KG1 (cell line): ENCODE results near the gene CFHR3.
"Not testable (repeated sequence)": the region's sequence is repeated elsewhere in the genome, so short reads cannot be mapped to it uniquely, and the experiment has no call there.

Source experiments
- DNase-seq: peaks from one replicate; lab custom pipeline; 2025; lab: John Stamatoyannopoulos, UW

Gene CFHR3

GRCh38 chr1:196774603-196775002 is at the start of gene CFHR3:
Gene CFHR3 (plus strand): TSS chr1:196774840. CDS start chr1:196774887, 47 bp downstream.
- no peak for DNase-seq

- no peak for DNase-seq
These were observed 42.1 kb upstream of the CFHR3 start for GRCh38 chr1:196732526-196732925.

GRCh38 chr1:196733091-196733970 is 41.3 kb upstream of the CFHR3 start:
- no peak for DNase-seq

DNA sequence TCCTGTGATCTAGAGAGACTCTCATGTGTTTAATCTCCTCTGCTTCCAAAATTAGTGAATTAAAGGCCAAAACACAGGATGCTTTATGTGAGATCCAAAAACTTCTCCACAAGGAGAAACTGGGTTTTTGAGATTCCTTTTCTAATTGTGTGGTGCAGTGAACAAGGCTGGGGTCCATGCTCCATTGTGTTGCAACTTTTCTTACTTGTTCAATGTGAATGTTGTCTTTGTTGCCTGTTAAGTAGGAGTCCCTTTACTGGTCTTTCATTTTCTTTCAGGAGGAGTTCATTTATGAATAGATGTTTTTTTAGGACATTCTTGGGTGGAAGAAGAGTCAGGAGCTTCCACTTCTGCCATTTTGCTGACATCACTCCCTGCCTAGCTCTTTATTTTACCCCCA is 40.6 kb upstream of the CFHR3 start:
- no peak for DNase-seq

GRCh38 chr1:196734460-196734859 is 40.2 kb upstream of the CFHR3 start:
- no peak for DNase-seq

DNA sequence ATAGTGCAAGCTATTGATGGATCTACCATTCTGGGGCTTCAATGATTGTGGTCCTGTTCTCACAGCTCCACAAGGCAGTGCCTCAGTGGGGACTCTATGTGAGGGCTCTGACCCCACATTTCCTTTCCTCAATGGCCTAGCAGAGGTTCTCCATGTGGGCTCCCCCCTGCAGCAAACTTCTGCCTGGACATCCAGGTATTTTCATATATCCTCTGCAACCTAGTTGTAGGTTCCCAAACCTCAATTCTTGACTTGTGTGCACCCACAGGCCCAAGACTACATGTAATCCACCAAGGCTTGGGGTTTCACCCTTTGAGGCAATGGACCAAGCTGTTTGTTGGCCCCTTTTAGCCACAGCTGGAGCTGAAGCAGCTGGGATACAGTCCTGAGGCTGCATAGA is 35.9 kb upstream of the CFHR3 start:
- DNase-seq: no peak

- DNase-seq: not testable (repeated sequence)
These were observed 31.4 kb upstream of the CFHR3 start for GRCh38 chr1:196743244-196743643.

DNA sequence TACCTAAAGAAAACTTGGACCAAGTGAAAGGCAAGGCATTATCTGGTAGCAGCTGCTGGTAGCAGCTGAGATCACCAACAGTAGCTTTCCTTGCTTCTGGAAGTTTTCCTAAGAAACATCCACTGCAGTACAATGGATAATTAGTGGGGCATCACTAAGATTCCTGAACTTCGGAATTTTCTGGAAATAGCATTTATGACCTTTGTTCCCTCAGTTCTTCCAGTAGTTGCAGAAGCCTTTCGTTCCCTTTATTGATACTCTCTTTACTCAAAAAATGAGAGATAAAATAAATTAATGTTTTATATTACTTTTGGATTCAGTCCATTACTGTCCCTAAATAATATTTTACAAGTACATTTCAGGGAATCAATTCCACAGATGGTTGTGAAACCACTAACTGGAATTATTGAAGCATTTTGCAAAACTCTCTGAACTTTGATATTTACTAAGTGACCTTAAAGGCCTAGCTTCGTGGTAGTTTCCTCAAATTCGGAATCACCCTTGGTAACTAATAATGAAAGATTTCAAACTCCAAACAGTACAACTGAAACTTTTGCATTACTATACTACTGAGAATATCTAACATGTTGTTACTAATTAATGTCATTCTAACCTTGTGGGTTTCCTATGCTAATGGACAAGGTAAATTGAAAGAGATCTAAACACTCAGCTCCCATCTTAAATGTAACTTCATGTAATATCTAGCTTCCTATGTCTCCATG is 9.5 kb upstream of the CFHR3 start:
- not testable (repeated sequence) for DNase-seq

GRCh38 chr1:196769823-196770222 is 4.8 kb upstream of the CFHR3 start:
- DNase-seq: not testable (repeated sequence)

GRCh38 chr1:196773713-196774112 is 927 bp upstream of the CFHR3 start:
- DNase-seq: no peak

- DNase-seq: no peak
These were observed 465 bp upstream of the CFHR3 start for GRCh38 chr1:196774175-196774574.

GRCh38 chr1:196777603-196778002 is 3.0 kb downstream of the CFHR3 start:
- DNase-seq: no peak

DNA sequence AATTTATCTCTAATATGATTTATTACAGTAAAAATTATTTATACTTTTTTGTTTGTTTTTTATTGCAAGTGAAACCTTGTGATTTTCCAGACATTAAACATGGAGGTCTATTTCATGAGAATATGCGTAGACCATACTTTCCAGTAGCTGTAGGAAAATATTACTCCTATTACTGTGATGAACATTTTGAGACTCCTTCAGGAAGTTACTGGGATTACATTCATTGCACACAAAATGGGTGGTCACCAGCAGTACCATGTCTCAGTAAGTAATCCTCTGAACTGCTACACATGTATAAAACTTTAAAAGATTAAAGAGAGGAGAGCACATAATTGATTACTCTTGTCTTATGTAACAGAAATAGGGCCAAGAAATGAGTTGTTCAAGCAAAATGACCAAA is 4.5 kb downstream of the CFHR3 start:
- DNase-seq: no peak

DNA sequence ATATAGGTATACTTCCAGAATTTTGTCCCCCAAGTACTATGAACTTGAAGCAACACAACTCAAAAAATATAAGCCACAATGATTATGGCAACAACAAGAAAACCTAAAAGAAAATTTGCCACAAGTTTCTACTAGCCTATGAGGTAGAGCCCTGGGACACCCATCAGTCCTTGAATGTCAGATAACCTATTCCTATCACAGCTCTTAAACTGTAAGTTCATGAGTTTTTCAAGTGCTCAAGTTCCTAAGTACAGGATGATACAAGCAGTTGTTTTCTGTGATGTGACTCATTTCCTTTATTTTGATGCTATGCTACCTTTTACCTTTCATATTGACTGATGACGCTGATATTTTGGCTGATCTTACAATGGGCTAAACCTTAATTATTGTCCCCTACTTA is 16.6 kb downstream of the CFHR3 start:
- DNase-seq: not testable (repeated sequence)

DNA sequence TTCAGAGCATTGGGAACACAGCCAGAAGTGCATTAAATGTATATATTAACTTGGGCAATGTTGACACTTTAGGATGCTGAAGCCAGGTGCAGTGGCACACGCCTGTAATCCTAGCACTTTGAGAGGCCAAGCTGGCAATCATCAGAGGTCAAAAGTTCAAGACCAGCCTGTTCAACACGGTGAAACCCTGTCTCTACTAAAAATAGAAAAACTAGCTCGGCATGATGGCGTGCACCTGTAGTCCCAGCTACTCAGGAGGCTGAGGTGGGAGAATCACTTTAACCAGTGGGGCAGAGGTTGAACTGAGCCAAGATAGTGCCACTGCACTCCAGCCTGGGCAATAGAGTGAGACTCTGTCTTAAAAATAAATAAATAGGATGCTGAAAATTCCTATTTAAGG is 19.5 kb downstream of the CFHR3 start:
- not testable (repeated sequence) for DNase-seq

DNA sequence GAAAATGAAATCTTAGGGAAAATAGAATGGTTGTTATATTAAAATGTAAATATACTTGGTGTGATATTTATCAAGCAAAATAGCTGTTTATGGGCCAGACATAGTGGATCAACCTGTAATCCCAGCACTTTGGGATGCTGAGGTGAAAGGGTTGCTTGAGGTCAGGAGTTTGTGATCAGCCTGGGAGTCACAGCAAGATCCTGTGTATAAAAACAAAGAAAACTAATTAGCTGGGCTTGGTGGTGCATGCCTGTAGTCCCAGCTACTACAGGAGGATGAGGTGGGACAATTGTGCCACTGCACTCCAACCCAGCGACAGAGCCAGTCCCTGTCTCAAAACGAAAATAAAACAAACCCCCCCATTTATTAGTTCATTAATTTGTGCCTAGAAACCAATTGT is 23.3 kb downstream of the CFHR3 start:
- no peak for DNase-seq

DNA sequence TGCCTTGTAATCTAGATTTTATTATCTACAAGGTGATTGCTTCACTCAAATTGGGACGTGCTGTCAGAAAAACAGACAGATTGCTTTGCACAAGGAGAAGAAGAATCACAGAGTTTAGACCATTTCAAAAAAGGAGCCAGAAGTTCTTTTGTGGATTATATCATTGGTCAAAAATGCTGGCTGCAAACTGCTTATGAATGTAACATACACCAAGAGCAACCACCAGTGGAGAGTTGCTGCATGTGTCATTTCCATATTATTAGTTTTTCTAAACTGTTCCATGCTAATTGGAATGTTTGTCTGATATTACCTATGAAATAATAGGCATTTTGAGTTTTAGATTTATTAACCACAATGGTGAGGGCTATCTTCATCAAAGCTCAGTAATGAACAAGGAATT is 27.3 kb downstream of the CFHR3 start:
- DNase-seq: not testable (repeated sequence)

DNA sequence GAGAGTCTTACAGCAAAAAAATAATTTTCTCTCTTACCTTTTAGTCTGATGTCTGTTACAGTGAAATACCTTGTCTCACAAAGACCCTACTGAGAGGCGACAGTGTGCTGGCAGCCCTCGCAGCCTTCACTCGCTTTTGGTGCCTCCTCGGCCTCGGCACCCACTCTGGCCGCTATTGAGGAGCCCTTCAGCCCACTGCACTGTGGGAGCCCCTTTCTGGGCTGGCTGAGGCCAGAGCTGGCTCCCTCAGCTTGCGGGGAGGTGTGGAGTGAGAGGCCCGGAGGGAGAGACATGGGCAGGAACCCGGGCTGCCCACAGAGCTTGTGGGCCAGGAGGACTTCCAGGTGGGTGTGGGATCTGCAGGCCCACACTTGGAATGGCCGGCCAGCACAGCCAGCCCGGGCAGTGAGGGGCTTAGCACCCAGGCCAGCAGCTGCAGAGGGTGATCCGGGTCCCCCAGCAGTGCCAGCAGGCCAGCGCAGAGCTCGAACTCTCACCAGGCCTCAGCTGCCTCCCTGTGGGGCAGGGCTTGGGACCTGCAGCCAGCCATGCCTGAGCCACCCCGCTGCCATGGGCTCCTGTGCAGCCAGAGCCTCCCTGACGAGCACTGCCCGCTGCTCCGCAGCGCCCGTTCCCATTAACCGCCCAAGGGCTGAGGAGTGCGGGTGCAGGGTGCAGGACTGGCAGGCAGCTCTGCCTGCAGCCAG is 34.0 kb downstream of the CFHR3 start:
- DNase-seq: no peak

DNA sequence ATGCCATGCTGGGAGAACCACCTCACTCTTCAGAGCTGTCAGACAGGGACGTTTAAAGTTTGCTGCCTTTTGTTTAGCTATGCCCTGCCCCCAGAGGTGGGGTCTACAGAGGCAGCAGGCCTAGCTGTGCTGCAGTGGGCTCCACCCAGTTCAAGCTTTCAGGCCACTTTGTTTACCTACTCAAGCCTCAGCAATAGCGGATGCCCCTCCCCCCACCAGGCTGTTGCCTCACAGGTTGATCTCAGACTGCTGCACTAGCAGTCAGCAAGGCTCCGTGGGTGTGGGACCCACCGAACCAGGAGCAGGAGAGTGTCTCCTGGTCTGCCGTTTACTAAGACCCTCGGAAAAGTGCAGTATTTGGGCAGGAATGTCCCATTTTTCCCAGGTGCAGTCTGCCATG is 42.8 kb downstream of the CFHR3 start:
- DNase-seq: not testable (repeated sequence)

DNA sequence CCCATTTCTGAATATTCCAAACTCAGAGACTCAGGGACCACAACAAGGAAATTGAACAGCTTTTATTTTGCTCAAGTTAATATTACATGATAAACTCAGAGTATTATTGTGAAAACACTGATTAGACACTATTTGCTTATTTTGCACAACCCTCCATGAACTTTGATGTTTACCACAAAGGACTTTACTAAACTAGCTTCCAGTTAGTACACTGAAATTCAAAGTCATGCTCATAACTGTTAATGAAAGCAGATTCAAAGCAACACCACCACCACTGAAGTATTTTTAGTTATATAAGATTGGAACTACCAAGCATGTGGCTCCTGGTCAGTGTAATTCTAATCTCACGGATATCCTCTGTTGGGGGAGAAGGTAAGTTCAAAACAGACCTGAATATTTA is 44.9 kb downstream of the CFHR3 start, which contains the start of gene CFHR1:
CFHR1 (plus strand) TSS at position 201 of the 400 bp plus-strand sequence; CDS start at position 315, 114 bp downstream.
- not testable (repeated sequence) for DNase-seq

GRCh38 chr1:196827860-196828259 is 53.2 kb downstream of the CFHR3 start:
- not testable (repeated sequence) for DNase-seq
